Measurements from ENCODE around the gene LGI4.

Gene LGI4

DNA sequence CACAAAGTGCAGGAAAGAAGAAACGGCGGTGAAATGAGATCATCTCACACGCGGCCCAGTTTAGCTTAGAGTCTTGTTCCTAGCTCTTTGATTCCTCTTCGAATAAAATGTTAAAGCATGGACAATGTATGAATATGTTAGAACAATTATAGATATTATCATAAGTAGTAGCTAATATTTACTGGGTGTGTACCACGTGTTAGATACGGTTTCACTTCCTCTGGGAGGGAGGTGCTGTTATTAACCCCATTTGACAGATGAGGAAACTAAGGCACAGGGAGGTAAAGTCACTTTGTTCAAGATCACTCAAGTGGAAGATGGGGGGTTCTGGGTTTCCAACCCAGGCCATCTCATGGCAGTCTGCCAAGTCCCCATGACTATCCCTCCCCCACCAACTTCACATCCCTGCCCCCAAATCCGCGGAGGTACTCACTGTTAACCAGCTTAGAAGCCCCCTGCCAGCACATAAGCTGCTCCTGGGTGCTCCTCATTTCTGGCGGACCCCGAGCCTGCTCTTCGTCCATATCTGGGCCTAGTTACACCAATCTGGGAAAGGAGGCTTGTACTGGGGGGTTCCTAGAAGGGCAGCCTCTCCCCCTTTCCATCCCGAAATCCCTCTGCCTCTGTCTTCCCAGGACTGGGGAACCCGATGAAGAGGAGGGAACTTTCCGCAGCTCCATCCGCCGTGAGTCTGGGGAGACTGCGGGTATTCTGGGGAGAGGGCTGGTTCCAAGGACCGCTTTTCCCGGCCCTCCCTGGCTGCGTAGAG is 7.2 kb upstream of the LGI4 start:
- H3K27me3 ChIP-seq (ENCODE audit: insufficient read depth, poor library complexity, severe bottlenecking) = peaks cover 12% of the 10 kb centered on the region
- no peak overlapping the region for H3K4me3 ChIP-seq (replicated peaks; ENCODE audit: insufficient read depth, low read length)
- DNase-seq (ENCODE audit: low read depth in 1 of 2, low spot score in 1 of 2) = no peak
- no peak overlapping the region for H3K27ac ChIP-seq (replicated peaks)
- no peak for TF ChIP-seq SPI1 (IDR thresholded peaks at IDR 0.05; ENCODE audit: borderline replicate concordance, low read depth)
- TF ChIP-seq POLR2AphosphoS5 (IDR thresholded peaks at IDR 0.05; ENCODE audit: low read depth) = no peak
- no peak for TF ChIP-seq GABPA (IDR thresholded peaks at IDR 0.05; ENCODE audit: low read depth)
- TF ChIP-seq, protein P1, sequence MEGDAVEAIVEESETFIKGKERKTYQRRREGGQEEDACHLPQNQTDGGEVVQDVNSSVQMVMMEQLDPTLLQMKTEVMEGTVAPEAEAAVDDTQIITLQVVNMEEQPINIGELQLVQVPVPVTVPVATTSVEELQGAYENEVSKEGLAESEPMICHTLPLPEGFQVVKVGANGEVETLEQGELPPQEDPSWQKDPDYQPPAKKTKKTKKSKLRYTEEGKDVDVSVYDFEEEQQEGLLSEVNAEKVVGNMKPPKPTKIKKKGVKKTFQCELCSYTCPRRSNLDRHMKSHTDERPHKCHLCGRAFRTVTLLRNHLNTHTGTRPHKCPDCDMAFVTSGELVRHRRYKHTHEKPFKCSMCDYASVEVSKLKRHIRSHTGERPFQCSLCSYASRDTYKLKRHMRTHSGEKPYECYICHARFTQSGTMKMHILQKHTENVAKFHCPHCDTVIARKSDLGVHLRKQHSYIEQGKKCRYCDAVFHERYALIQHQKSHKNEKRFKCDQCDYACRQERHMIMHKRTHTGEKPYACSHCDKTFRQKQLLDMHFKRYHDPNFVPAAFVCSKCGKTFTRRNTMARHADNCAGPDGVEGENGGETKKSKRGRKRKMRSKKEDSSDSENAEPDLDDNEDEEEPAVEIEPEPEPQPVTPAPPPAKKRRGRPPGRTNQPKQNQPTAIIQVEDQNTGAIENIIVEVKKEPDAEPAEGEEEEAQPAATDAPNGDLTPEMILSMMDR (IDR thresholded peaks at IDR 0.05; ENCODE audit: insufficient read depth, low read length) = no peak

DNA sequence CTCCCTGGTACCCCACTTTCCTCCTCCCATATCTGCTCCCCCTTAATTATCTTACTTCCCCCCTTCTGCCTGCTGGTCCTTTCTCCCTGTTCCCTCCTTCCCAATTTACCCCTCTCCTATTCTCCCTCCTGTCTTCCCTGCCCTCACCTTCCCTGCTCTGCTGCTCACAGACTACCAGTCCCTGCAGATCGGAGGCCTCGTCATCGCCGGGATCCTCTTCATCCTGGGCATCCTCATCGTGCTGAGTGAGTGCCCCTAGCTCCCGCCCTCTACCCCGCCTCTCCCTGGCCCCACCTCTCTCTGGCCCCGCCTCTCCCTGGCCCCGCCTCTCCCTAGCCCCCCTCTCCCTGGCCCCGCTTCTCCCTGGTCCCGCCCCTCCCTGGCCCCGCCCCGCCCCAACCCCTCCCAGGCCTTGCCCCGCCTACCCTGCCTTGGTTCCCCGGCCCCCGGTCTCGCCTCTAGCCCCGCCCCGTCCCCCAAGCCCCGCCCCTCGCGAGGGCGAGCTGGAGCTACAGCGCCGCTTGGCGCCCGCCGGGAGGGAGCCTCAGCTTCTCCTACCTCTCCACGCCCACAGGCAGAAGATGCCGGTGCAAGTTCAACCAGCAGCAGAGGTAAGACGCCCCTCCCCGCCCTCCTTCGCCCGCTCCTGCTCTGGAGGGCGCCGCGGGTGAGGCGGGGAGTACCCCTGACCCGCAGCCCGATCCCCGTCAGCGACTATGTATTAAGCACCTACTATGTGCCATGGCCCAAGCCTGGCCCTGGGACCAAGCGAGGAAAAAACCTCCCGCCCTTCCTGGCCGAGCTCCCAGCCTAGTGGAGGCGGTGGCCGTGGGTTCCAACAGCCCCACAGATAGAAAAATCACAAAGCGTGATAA is 6.3 kb upstream of the LGI4 start:
- no peak overlapping the region for H3K27ac ChIP-seq (replicated peaks)

DNA sequence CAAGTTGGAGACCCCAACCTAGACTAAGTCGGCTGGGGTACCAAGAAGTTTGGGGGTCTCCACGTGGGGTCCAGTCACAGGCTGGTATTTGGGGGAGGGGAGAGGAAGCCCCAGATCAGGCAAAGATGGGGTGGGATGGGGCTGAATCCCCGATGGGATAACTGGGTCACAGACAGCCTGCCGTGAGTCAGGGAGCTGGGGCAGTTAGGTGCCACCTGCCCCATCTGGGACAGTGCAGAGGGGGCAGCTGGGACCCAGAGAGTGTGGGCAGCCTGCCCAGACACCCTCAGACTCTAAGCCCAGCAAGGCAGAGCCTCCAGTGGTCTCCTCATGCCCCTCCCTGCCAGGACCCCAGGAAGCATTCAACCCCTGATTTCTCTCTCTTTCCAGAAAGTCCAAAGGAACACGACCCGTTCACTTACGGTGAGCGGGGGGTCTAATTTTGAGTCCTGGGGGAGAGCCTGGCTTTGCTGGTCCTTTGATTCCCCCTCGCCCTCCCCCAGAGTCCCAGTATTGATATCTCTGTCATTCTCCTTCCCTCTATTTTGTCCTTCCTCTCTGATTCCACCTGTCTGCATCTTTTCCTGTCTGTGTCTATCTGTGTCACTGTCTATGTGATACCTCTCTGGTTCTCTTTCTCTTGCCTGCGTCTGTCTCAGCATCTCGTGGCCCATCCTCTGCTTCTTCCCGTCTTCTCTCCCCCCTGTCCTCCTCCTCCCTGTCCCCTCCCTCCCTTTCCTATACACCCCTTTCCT is 5.5 kb upstream of the LGI4 start:
- H3K27ac ChIP-seq (replicated peaks) = no peak overlapping the region
- no peak for DNase-seq (ENCODE audit: low read depth in 1 of 2, low spot score in 1 of 2)
- TF ChIP-seq, protein P2, sequence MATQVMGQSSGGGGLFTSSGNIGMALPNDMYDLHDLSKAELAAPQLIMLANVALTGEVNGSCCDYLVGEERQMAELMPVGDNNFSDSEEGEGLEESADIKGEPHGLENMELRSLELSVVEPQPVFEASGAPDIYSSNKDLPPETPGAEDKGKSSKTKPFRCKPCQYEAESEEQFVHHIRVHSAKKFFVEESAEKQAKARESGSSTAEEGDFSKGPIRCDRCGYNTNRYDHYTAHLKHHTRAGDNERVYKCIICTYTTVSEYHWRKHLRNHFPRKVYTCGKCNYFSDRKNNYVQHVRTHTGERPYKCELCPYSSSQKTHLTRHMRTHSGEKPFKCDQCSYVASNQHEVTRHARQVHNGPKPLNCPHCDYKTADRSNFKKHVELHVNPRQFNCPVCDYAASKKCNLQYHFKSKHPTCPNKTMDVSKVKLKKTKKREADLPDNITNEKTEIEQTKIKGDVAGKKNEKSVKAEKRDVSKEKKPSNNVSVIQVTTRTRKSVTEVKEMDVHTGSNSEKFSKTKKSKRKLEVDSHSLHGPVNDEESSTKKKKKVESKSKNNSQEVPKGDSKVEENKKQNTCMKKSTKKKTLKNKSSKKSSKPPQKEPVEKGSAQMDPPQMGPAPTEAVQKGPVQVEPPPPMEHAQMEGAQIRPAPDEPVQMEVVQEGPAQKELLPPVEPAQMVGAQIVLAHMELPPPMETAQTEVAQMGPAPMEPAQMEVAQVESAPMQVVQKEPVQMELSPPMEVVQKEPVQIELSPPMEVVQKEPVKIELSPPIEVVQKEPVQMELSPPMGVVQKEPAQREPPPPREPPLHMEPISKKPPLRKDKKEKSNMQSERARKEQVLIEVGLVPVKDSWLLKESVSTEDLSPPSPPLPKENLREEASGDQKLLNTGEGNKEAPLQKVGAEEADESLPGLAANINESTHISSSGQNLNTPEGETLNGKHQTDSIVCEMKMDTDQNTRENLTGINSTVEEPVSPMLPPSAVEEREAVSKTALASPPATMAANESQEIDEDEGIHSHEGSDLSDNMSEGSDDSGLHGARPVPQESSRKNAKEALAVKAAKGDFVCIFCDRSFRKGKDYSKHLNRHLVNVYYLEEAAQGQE (IDR thresholded peaks at IDR 0.05; ENCODE audit: insufficient replicate concordance, low read depth) = no peak
- TF ChIP-seq, protein P1 (IDR thresholded peaks at IDR 0.05; ENCODE audit: insufficient read depth, low read length) = no peak
- TF ChIP-seq SPI1 (IDR thresholded peaks at IDR 0.05; ENCODE audit: borderline replicate concordance, low read depth) = no peak
- H3K27me3 ChIP-seq (ENCODE audit: insufficient read depth, poor library complexity, severe bottlenecking) = peaks cover 12% of the 10 kb centered on the region
- H3K4me3 ChIP-seq (replicated peaks; ENCODE audit: insufficient read depth, low read length) = no peak overlapping the region

More for the DNA sequence above, 6.3 kb upstream of the LGI4 start:
- DNase-seq (ENCODE audit: low read depth in 1 of 2, low spot score in 1 of 2) = peak; percentile 73 to 86
- no peak overlapping the region for H3K4me3 ChIP-seq (replicated peaks; ENCODE audit: insufficient read depth, low read length)
- TF ChIP-seq GABPA (IDR thresholded peaks at IDR 0.05; ENCODE audit: low read depth) = no peak
- TF ChIP-seq, protein P1 (IDR thresholded peaks at IDR 0.05; ENCODE audit: insufficient read depth, low read length) = peak; percentile 25
- H3K27me3 ChIP-seq (ENCODE audit: insufficient read depth, poor library complexity, severe bottlenecking) = peaks cover 12% of the 10 kb centered on the region

DNA sequence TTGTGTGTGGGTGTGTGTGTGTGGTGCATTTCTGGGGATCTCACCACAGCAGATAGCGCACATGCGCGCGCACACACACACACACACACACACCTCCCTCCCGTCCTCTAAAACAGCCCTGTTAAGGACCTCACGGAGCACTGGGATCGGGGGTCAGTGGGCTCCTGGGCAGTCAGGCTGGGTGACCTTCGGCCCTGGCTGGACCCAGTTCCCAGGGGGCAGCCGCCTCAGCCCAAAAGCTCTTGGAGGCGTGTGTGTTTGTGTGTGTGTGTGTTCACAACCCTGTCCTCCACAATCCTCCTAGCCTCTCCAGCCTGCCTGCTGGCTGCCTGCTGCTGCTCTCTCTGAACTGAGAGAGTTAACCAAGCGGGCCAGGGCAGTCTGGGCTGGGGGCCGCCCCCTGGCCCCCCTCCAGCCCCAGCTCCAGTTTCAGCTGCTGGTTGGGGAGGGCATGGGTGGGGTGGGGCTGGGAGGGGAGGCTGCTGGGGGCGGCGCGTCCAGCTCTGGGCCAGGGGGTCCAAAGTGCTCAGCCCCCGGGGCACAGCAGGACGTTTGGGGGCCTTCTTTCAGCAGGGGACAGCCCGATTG is 3.5 kb upstream of the LGI4 start, which contains the start of gene FXYD1:
Gene FXYD1 (plus strand): TSS at position 520 of the 588 bp plus-strand sequence. CDS start 1,256 bp downstream, outside the sequence.
- Histone ChIP-seq H3K4me3 (replicated peaks; ENCODE audit: insufficient read depth, low read length) (no peak within 1 kb of the TSS), H3K27ac (replicated peaks) (no peak within 1 kb of the TSS), H3K27me3 (ENCODE audit: insufficient read depth, poor library complexity, severe bottlenecking) (peaks cover 9% of the 10 kb centered on the region)
- no peak for TF ChIP-seq POLR2AphosphoS5 (IDR thresholded peaks at IDR 0.05; ENCODE audit: low read depth)
- TF ChIP-seq, protein P2 (IDR thresholded peaks at IDR 0.05; ENCODE audit: insufficient replicate concordance, low read depth) = no peak
- TF ChIP-seq GABPA (IDR thresholded peaks at IDR 0.05; ENCODE audit: low read depth) = no peak
- TF ChIP-seq, protein P1 (IDR thresholded peaks at IDR 0.05; ENCODE audit: insufficient read depth, low read length) = no peak
- TF ChIP-seq SPI1 (IDR thresholded peaks at IDR 0.05; ENCODE audit: borderline replicate concordance, low read depth) = no peak
- DNase-seq (ENCODE audit: low read depth in 1 of 2, low spot score in 1 of 2) = no peak
